Spleen (tissue), 13 donors: ENCODE data around the gene NPHP3. TPM values are rescaled to one million over a fixed set of nuclear protein-coding genes. Genes with fewer than 3 reads are reported as not detected.

Experiments used
- DNase-seq: peaks from one replicate; pipeline ENCODE4 v3.0.0-alpha.2; 2020
- H3K27ac ChIP-seq, 8 donors: fragments of 200-600 bp; sonication (generic) in 7 of 8; 1 replicate in 4 of 8; 2 replicates in 4 of 8; pipeline versions ENCODE4 v1.5.0 to v1.8.0; 2016 to 2021; ENCODE audit warnings: inconsistent platforms in 4 of 8, mild to moderate bottlenecking in 4 of 8, moderate library complexity in 1 of 8
- H3K27me3 ChIP-seq, 7 donors: fragments of 200-600 bp; sonication (generic) in 6 of 7; replicated peaks in 1 of 7; 1 replicate in 4 of 7; 2 replicates in 3 of 7; pipeline versions ENCODE4 v1.5.0 to v1.8.0; 2016 to 2021; ENCODE audit warnings: inconsistent platforms in 3 of 7, mild to moderate bottlenecking in 1 of 7
- H3K36me3 ChIP-seq, 6 donors: fragments of 200-600 bp; sonication (generic) in 5 of 6; 1 replicate in 4 of 6; 2 replicates in 2 of 6; pipeline versions ENCODE4 v1.5.0 to v1.8.0; 2016 to 2021; ENCODE audit warnings: inconsistent platforms in 2 of 6
- H3K4me1 ChIP-seq, 6 donors: fragments of 200-600 bp; sonication (generic) in 5 of 6; 1 replicate in 3 of 6; 2 replicates in 3 of 6; pipeline versions ENCODE4 v1.5.0 to v1.8.0; 2016 to 2021; ENCODE audit warnings: inconsistent platforms in 3 of 6
- H3K4me3 ChIP-seq, 8 donors: fragments of 200-600 bp; sonication (generic) in 7 of 8; 1 replicate in 4 of 8; 2 replicates in 4 of 8; pipeline versions ENCODE4 v1.5.0 to v1.8.0; 2016 to 2021; ENCODE audit warnings: inconsistent platforms in 4 of 8, mild to moderate bottlenecking in 4 of 8, moderate library complexity in 2 of 8
- H3K9me3 ChIP-seq, 8 donors: fragments of 200-600 bp; sonication (generic) in 7 of 8; 1 replicate in 4 of 8; 2 replicates in 4 of 8; pipeline versions ENCODE4 v1.5.0 to v1.8.0; 2016 to 2021; ENCODE audit warnings: inconsistent platforms in 4 of 8
- POLR2A ChIP-seq, 3 donors: fragments of 450-650 bp; IDR thresholded peaks; one replicate each; pipeline ENCODE4 v1.5.1; 2017; ENCODE audit warnings: antibody characterized with exemption in 3 of 3, mild to moderate bottlenecking in 1 of 3
- POLR2AphosphoS5 ChIP-seq, 3 donors: sonication (generic); formaldehyde crosslinking; IDR thresholded peaks; one replicate each; pipeline ENCODE4 v1.5.1; 2017; ENCODE audit warnings: antibody characterized with exemption in 3 of 3
- WGBS, 5 donors: extraction: QIAGEN DNeasy Blood & Tissue Kit in 3 of 5; methylation state at CpG; one replicate each; pipeline versions ENCODE4 v1.1.5 to v1.1.7; 2013 to 2018; 5-methylcytosine and 5-hydroxymethylcytosine counted together
- intact Hi-C: fragments of 100-400 bp; cut with DNase I; formaldehyde crosslinking; loops from one replicate; pipeline ENCODE4 v1.15.0; 2023; ENCODE audit warnings: low total_unique reads
- long read RNA-seq, 2 donors: transcript quantifications; one replicate each; lab custom pipeline, GENCODE V29; 2026
- polyA plus RNA-seq, 3 donors: library from polyadenylated mRNA; stranded (reverse); fragments of 200-250 nt; gene quantifications; one replicate each; pipeline ENCODE4 v1.2.1, GENCODE V29; 2013
- total RNA-seq, 7 donors: library from RNA; depleted of rRNA in 3 of 7; stranded (reverse); fragments of >200 nt in 3 of 7; fragmentation: NEBNext Ultra II Directional in 4 of 7; extraction: Animal tissue kit (Norgen Biotek cat#: 25700) in 4 of 7; gene quantifications; one replicate each; pipeline versions ENCODE4 v1.1.0 to v1.2.1, GENCODE V29; 2016 to 2021
- TF ChIP-seq, protein P1 (sequence below), 11 experiments: fragments of 200-600 bp in 7 of 11; fragments of 450-650 bp in 4 of 11; sonication (generic) in 4 of 11; IDR thresholded peaks in 8 of 11; conservative IDR thresholded peaks in 3 of 11; 1 replicate in 7 of 11; 2 replicates in 4 of 11; pipeline versions ENCODE4 v1.4.0 to v1.8.0; 2016 to 2021; ENCODE audit warnings: antibody characterized with exemption in 11 of 11, inconsistent platforms in 4 of 11, mild to moderate bottlenecking in 1 of 11
- donor health status: healthy with polysubstance abuse.
- donor health status: DM: no; HTN: no; CAD: no; lungs with moderate emphysema.
- donor health status: DM: no; HTN: no; CAD: no.
- donor health status: Bipolar disorder and iron deficiency.
- donor health status: healthy.
- donor health status: DM: no; HTN: no; CAD: no.
- donor health status: DM: yes; HTN: yes; CAD: no.

Gene NPHP3, protein sequence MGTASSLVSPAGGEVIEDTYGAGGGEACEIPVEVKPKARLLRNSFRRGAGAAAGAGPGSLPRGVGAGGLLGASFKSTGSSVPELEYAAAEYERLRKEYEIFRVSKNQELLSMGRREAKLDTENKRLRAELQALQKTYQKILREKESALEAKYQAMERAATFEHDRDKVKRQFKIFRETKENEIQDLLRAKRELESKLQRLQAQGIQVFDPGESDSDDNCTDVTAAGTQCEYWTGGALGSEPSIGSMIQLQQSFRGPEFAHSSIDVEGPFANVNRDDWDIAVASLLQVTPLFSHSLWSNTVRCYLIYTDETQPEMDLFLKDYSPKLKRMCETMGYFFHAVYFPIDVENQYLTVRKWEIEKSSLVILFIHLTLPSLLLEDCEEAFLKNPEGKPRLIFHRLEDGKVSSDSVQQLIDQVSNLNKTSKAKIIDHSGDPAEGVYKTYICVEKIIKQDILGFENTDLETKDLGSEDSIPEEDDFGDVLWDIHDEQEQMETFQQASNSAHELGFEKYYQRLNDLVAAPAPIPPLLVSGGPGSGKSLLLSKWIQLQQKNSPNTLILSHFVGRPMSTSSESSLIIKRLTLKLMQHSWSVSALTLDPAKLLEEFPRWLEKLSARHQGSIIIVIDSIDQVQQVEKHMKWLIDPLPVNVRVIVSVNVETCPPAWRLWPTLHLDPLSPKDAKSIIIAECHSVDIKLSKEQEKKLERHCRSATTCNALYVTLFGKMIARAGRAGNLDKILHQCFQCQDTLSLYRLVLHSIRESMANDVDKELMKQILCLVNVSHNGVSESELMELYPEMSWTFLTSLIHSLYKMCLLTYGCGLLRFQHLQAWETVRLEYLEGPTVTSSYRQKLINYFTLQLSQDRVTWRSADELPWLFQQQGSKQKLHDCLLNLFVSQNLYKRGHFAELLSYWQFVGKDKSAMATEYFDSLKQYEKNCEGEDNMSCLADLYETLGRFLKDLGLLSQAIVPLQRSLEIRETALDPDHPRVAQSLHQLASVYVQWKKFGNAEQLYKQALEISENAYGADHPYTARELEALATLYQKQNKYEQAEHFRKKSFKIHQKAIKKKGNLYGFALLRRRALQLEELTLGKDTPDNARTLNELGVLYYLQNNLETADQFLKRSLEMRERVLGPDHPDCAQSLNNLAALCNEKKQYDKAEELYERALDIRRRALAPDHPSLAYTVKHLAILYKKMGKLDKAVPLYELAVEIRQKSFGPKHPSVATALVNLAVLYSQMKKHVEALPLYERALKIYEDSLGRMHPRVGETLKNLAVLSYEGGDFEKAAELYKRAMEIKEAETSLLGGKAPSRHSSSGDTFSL (N-terminal part only)
- total RNA-seq (10 to 100 TPM; 22.7 to 66.7 (median 39.9) TPM), polyA plus RNA-seq (10 to 100 TPM in 2 of 3 donors, 1 to 10 TPM in 1; 4.6 to 12.0 (median 11.9) TPM)
- long read RNA-seq, donor 1: 0 reads
- long read RNA-seq, donor 2: 0 reads

GRCh38 chr3:132722165-132723023 is at the start of gene NPHP3:
NPHP3 (minus strand) TSS chr3:132722409; CDS start chr3:132722355, 54 bp downstream.
- Histone ChIP-seq H3K4me1 (peaks cover 13 to 61% (median 42%) of the 10 kb centered on the region in 6 donors), H3K9me3 (no peaks in the 10 kb centered on the region), H3K27me3 (no peaks in the 10 kb centered on the region), H3K4me3 (peak within 1 kb of the TSS; percentile 59 to 98 (median 78)), H3K36me3 (peaks cover 0 to 20% (median 3%) of the 10 kb centered on the region in 6 donors), H3K27ac (peak within 1 kb of the TSS; percentile 85 to 99 (median 94))
- peak; percentile 38 to 71 (median 67) for TF ChIP-seq POLR2A (IDR thresholded peaks at IDR 0.05)
- TF ChIP-seq, protein P1, sequence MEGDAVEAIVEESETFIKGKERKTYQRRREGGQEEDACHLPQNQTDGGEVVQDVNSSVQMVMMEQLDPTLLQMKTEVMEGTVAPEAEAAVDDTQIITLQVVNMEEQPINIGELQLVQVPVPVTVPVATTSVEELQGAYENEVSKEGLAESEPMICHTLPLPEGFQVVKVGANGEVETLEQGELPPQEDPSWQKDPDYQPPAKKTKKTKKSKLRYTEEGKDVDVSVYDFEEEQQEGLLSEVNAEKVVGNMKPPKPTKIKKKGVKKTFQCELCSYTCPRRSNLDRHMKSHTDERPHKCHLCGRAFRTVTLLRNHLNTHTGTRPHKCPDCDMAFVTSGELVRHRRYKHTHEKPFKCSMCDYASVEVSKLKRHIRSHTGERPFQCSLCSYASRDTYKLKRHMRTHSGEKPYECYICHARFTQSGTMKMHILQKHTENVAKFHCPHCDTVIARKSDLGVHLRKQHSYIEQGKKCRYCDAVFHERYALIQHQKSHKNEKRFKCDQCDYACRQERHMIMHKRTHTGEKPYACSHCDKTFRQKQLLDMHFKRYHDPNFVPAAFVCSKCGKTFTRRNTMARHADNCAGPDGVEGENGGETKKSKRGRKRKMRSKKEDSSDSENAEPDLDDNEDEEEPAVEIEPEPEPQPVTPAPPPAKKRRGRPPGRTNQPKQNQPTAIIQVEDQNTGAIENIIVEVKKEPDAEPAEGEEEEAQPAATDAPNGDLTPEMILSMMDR (IDR thresholded peaks at IDR 0.05 in 8 of 11, conservative IDR thresholded peaks at IDR 0.05 in 3 of 11): peak in 2 of 11 experiments; percentile 2 to 25
- peak; percentile 92 to 94 (median 93) for TF ChIP-seq POLR2AphosphoS5 (IDR thresholded peaks at IDR 0.05)
- intact Hi-C loops: no loop called here
- WGBS, 5 donors: 0 to 3% (median 1%) methylated on average over 34 to 93 of the region's 96 CpGs
- DNase-seq: peak; percentile 99

DNA sequence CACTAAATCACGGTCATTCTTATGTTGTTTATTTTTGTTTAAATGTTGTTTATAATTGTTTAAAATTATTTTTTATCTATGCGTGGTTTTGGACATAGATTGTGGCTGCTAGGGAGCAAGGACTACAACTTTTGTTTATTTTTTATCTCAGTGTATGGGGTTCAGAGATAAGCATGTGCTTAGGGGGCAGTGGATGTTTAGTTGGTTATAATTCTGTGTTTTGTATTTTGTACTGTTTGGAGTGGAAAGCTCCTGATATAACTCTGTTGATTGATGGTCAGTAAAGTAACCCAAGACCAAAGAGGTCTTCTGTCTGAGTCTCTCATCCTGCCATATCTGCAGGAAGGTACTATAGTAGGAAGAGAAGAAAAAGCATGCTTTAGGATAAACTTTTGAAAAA is 36.5 kb upstream of the NPHP3 start:
- TF ChIP-seq POLR2AphosphoS5 (IDR thresholded peaks at IDR 0.05): no peak
- TF ChIP-seq POLR2A (IDR thresholded peaks at IDR 0.05): no peak
- TF ChIP-seq, protein P1 (IDR thresholded peaks at IDR 0.05 in 8 of 11, conservative IDR thresholded peaks at IDR 0.05 in 3 of 11): no peak

DNA sequence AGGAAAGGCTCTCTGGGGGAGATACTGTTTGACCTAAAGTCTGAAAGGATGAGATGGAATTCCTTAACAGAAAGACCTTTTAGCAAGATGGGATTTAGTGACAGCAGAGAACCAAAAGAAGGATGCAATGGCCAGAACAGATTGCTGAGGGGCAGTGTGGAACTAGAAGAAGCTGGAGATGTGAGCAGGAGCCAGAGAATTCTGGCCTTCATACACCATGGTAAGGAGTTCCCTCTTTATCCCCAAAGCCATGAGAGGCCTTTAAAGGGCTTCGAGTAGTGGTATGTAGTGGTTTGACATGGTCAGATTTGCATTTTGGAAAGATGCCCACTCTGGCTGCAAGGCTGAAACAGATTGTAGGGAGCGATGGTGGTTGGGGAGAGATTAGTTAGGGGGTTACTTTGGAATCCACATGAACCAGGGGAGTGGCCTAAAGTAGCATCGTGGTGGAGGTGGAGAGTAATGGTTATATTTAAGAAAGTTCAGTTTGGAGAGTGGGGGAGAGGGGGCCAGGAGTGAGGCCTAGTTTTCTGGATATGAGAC is 34.0 kb upstream of the NPHP3 start:
- Histone ChIP-seq H3K4me3 (no peak overlapping the region), H3K27ac (no peak overlapping the region), H3K36me3 (no peaks in the 10 kb centered on the region), H3K27me3 (no peaks in the 10 kb centered on the region), H3K9me3 (no peaks in the 10 kb centered on the region), H3K4me1 (no peaks in the 10 kb centered on the region)
- no peak for DNase-seq
- WGBS, 5 donors: 75 to 90% (median 86%) methylated on average over 3 of the region's 3 CpGs
- TF ChIP-seq POLR2AphosphoS5 (IDR thresholded peaks at IDR 0.05) (no peak), POLR2A (IDR thresholded peaks at IDR 0.05) (no peak)
- TF ChIP-seq, protein P1 (IDR thresholded peaks at IDR 0.05 in 8 of 11, conservative IDR thresholded peaks at IDR 0.05 in 3 of 11): no peak
- intact Hi-C loops: no loop called here

More for the DNA sequence above, 36.5 kb upstream of the NPHP3 start:
- intact Hi-C loops: no loop called here
- Histone ChIP-seq H3K27me3 (no peaks in the 10 kb centered on the region), H3K27ac (no peak overlapping the region), H3K4me1 (no peaks in the 10 kb centered on the region), H3K4me3 (no peak overlapping the region), H3K9me3 (no peaks in the 10 kb centered on the region), H3K36me3 (no peaks in the 10 kb centered on the region)
- no peak for DNase-seq
- 66 to 84% (median 80%) methylated on average over 2 of the region's 2 CpGs for WGBS, 5 donors
